SK-N-SH (cell line): Measurements from ENCODE around the gene OR2A14. TPM values are rescaled to one million over a fixed set of nuclear protein-coding genes. Genes with fewer than 3 reads are reported as not detected.

Experiments used
- CTCF ChIA-PET: fragments of 300-600, 350-600 bp; formaldehyde crosslinking; extraction: SDS; loops from one replicate; lab custom pipeline; 2021; lab: Yijun Ruan, JAX
- POLR2A ChIA-PET: fragments of 350-600 bp; sonication (Branson Sonifier 250); formaldehyde crosslinking; extraction: SDS; loops from one replicate; lab custom pipeline; 2020; ENCODE audit warnings: antibody characterized with exemption, inconsistent platforms; lab: Yijun Ruan, JAX
- DNase-seq: peaks from one replicate; pipeline ENCODE4 v3.0.0; 2012
- H2AFZ ChIP-seq: fragments of 200-600 bp; sonication (generic); 2 replicates; pipeline ENCODE4 v1.8.1; 2016; ENCODE audit warnings: antibody characterized with exemption, mild to moderate bottlenecking, low read depth
- H3F3A ChIP-seq: fragments of 200-600 bp; sonication (generic); replicated peaks from 2 replicates; pipeline ENCODE3; 2016; ENCODE audit warnings: antibody characterized with exemption, mild to moderate bottlenecking; ENCODE audit not compliant: insufficient read depth
- H3K27ac ChIP-seq, 2 experiments: fragments of 200-500 bp in 1 of 2; fragments of 200-600 bp in 1 of 2; sonication (Bioruptor generic) in 1 of 2; sonication (generic), shearing (Covaris generic) in 1 of 2; 2 replicates each; pipeline versions ENCODE4 v1.5.1 to v1.6.1; 2014 to 2016; ENCODE audit warnings: low read depth in 2 of 2, inconsistent platforms in 1 of 2, low read length in 1 of 2, mild to moderate bottlenecking in 1 of 2, mixed read lengths in 1 of 2
- H3K27me3 ChIP-seq: fragments of 200-600 bp; sonication (generic), shearing (Covaris generic); 2 replicates; pipeline ENCODE4 v1.6.1; 2016; ENCODE audit warnings: mixed run types; ENCODE audit not compliant: insufficient read depth
- H3K36me3 ChIP-seq, 2 experiments: fragments of 200-500 bp in 1 of 2; fragments of 200-600 bp in 1 of 2; sonication (Bioruptor generic) in 1 of 2; sonication (generic) in 1 of 2; replicated peaks in 1 of 2; 2 replicates each; pipeline versions ENCODE3 to v1.5.1; 2014 to 2016; ENCODE audit warnings: low read length in 1 of 2, mild to moderate bottlenecking in 1 of 2; ENCODE audit not compliant: insufficient read depth in 2 of 2, control insufficient read depth in 1 of 2
- H3K4me1 ChIP-seq, 2 experiments: fragments of 200-500 bp in 1 of 2; fragments of 200-600 bp in 1 of 2; sonication (Bioruptor generic) in 1 of 2; sonication (generic), shearing (Covaris generic) in 1 of 2; 2 replicates each; pipeline versions ENCODE4 v1.5.1 to v1.6.1; 2014 to 2016; ENCODE audit warnings: low read depth in 1 of 2, low read length in 1 of 2, mixed run types in 1 of 2; ENCODE audit not compliant: insufficient read depth in 2 of 2, control insufficient read depth in 1 of 2
- H3K4me2 ChIP-seq: fragments of 200-600 bp; sonication (generic), shearing (Covaris generic); 2 replicates; pipeline ENCODE4 v1.6.1; 2017; ENCODE audit warnings: mixed run types
- H3K4me3 ChIP-seq, 2 experiments: fragments of 200-500 bp in 1 of 2; fragments of 200-600 bp in 1 of 2; sonication (Bioruptor generic) in 1 of 2; sonication (generic), shearing (Covaris generic) in 1 of 2; 2 replicates each; pipeline versions ENCODE4 v1.5.1 to v1.8.1; 2014 to 2016; ENCODE audit warnings: low read depth in 2 of 2, inconsistent platforms in 1 of 2, low read length in 1 of 2, mild to moderate bottlenecking in 1 of 2, mixed read lengths in 1 of 2, moderate library complexity in 1 of 2
- H3K79me2 ChIP-seq: fragments of 200-600 bp; sonication (generic); 2 replicates; pipeline ENCODE4 v1.8.1; 2017; ENCODE audit warnings: mild to moderate bottlenecking; ENCODE audit not compliant: insufficient read depth
- H3K9ac ChIP-seq: fragments of 200-600 bp; sonication (generic); 2 replicates; pipeline ENCODE4 v1.6.1; 2017; ENCODE audit warnings: mixed run types
- H3K9me2 ChIP-seq: fragments of 200-600 bp; sonication (generic); 2 replicates; pipeline ENCODE4 v1.6.1; 2017; ENCODE audit warnings: mixed run types
- H3K9me3 ChIP-seq: fragments of 200-600 bp; sonication (generic); 2 replicates; pipeline ENCODE4 v1.6.1; 2017; ENCODE audit warnings: mixed run types, mild to moderate bottlenecking, moderate library complexity
- H4K20me1 ChIP-seq: fragments of 200-600 bp; sonication (generic); 2 replicates; pipeline ENCODE4 v1.6.1; 2017; ENCODE audit warnings: mild to moderate bottlenecking, mixed run types; ENCODE audit not compliant: insufficient read depth
- ELF1 ChIP-seq: IDR thresholded peaks from 2 replicates; pipeline ENCODE4 v1.4.0; 2012
- EP300 ChIP-seq, 2 experiments: IDR thresholded peaks; 2 replicates each; pipeline versions ENCODE4 v1.4.0 to v1.6.1; 2012; ENCODE audit warnings: borderline replicate concordance in 1 of 2, low read depth in 1 of 2, low read length in 1 of 2
- EZH2phosphoT487 ChIP-seq: fragments of 200-600 bp; sonication (generic); IDR thresholded peaks from 2 replicates; pipeline ENCODE4 v1.6.1; 2017; ENCODE audit warnings: low read depth, mixed run types, mild to moderate bottlenecking, antibody characterized with exemption, moderate library complexity, borderline replicate concordance
- FOSL2 ChIP-seq: IDR thresholded peaks from 2 replicates; pipeline ENCODE4 v1.4.0; 2012; ENCODE audit warnings: low read depth, mild to moderate bottlenecking, moderate library complexity, borderline replicate concordance
- FOXM1 ChIP-seq: IDR thresholded peaks from 2 replicates; pipeline ENCODE4 v1.4.0; 2012; ENCODE audit warnings: low read depth, mild to moderate bottlenecking
- GATA2 ChIP-seq: sonication (generic); formaldehyde crosslinking; IDR thresholded peaks from 2 replicates; pipeline ENCODE4 v1.5.0; 2020; ENCODE audit warnings: mild to moderate bottlenecking, missing genetic modification reagents
- JUND ChIP-seq: IDR thresholded peaks from 2 replicates; pipeline ENCODE4 v1.4.0; 2012
- MAX ChIP-seq: IDR thresholded peaks from 2 replicates; pipeline ENCODE4 v1.4.0; 2012; ENCODE audit warnings: low read depth
- MXI1 ChIP-seq: IDR thresholded peaks from 2 replicates; pipeline ENCODE4 v1.6.1; 2012; ENCODE audit warnings: mild to moderate bottlenecking, low read depth, low read length, improper control_type of control experiment
- NRF1 ChIP-seq: IDR thresholded peaks from 2 replicates; pipeline ENCODE4 v1.6.1; 2012; ENCODE audit warnings: low read depth, mild to moderate bottlenecking, low read length
- PBX3 ChIP-seq: IDR thresholded peaks from 2 replicates; pipeline ENCODE4; 2012
- POLR2AphosphoS5 ChIP-seq: IDR thresholded peaks from 2 replicates; pipeline ENCODE4 v1.6.1; 2012; ENCODE audit warnings: low read depth, low read length
- RCOR1 ChIP-seq: fragments of 150-350 bp; IDR thresholded peaks from 2 replicates; pipeline ENCODE4 v1.6.1; 2017; ENCODE audit warnings: antibody characterized with exemption, low read length
- RFX5 ChIP-seq: IDR thresholded peaks from 2 replicates; pipeline ENCODE4 v1.6.1; 2012; ENCODE audit warnings: mild to moderate bottlenecking, improper control_type of control experiment, low read length
- RXRA ChIP-seq: IDR thresholded peaks from 2 replicates; pipeline ENCODE4 v1.4.0; 2012; ENCODE audit warnings: low read depth, mild to moderate bottlenecking, borderline replicate concordance
- SIN3A ChIP-seq: IDR thresholded peaks from 2 replicates; pipeline ENCODE4 v1.6.1; 2012; ENCODE audit warnings: low read depth, mild to moderate bottlenecking, low read length, moderate library complexity, borderline replicate concordance
- SMC3 ChIP-seq: IDR thresholded peaks from 2 replicates; pipeline ENCODE4 v1.6.1; 2012; ENCODE audit warnings: low read depth, low read length, improper control_type of control experiment
- YY1 ChIP-seq: IDR thresholded peaks from 2 replicates; pipeline ENCODE4 v1.4.0; 2012; ENCODE audit warnings: low read depth, mild to moderate bottlenecking
- WGBS: methylation state at CpG from one replicate; pipeline ENCODE4 v1.1.6; 2017; ENCODE audit warnings: low lambda C conversion rate; 5-methylcytosine and 5-hydroxymethylcytosine counted together
- polyA plus RNA-seq, 3 experiments: library from polyadenylated mRNA; depleted of rRNA; stranded (reverse); fragments of >200 nt; gene quantifications; 2 replicates each; pipeline ENCODE4 v1.2.3, GENCODE V29; 2012
- TF ChIP-seq, protein P1 (sequence below): fragments of 200-600 bp; sonication (generic); IDR thresholded peaks from 2 replicates; pipeline ENCODE4 v1.6.1; 2017; ENCODE audit warnings: antibody characterized with exemption, mild to moderate bottlenecking, moderate library complexity
- TF ChIP-seq, protein P2 (sequence below): fragments of 150-350 bp; IDR thresholded peaks from 2 replicates; pipeline ENCODE4 v1.6.1; 2017; ENCODE audit warnings: antibody characterized with exemption, low read length, low read depth, borderline replicate concordance

The OR2A14 gene
- polyA plus RNA-seq, 1 of the 3 experiments (the other 2 are of a cell fraction): not detected

- H3K36me3 ChIP-seq: no peaks in the 10 kb centered on the region
- POLR2A ChIA-PET: no interaction called here
- CTCF ChIA-PET: interaction anchor here (0.8 kb wide), 1 partner anchor 23 kb away, joined by 3 read pairs; no protein-coding TSS in a partner anchor
Measured at GRCh38 chr7:144105211-144105610, 17.8 kb upstream of the OR2A14 start.

GRCh38 chr7:144109283-144109682 is 13.7 kb upstream of the OR2A14 start, which contains the start of gene OR2A2:
Gene OR2A2, plus strand, starts transcription at chr7:144109583. Its CDS starts 0 bp downstream, at chr7:144109583.
- Histone ChIP-seq H3K4me3 (no peak within 1 kb of the TSS), H3K4me1 (no peaks in the 10 kb centered on the region), H4K20me1 (no peaks in the 10 kb centered on the region), H3K27me3 (no peaks in the 10 kb centered on the region; the same call in 1 of the 2 replicates), H3F3A (no peaks in the 10 kb centered on the region), H3K79me2 (no peaks in the 10 kb centered on the region), H3K4me2 (no peak within 1 kb of the TSS), H3K9me3 (no peaks in the 10 kb centered on the region), H3K36me3 (no peaks in the 10 kb centered on the region), H2AFZ (no peak within 1 kb of the TSS), H3K9me2 (no peaks in the 10 kb centered on the region), H3K27ac (no peak within 1 kb of the TSS), H3K9ac (no peak within 1 kb of the TSS)
- POLR2A ChIA-PET: no interaction called here
- TF ChIP-seq SMC3 (no peak), FOSL2 (no peak), RXRA (no peak), SIN3A (no peak), FOXM1 (no peak), MAX (no peak)
- TF ChIP-seq, protein P1, sequence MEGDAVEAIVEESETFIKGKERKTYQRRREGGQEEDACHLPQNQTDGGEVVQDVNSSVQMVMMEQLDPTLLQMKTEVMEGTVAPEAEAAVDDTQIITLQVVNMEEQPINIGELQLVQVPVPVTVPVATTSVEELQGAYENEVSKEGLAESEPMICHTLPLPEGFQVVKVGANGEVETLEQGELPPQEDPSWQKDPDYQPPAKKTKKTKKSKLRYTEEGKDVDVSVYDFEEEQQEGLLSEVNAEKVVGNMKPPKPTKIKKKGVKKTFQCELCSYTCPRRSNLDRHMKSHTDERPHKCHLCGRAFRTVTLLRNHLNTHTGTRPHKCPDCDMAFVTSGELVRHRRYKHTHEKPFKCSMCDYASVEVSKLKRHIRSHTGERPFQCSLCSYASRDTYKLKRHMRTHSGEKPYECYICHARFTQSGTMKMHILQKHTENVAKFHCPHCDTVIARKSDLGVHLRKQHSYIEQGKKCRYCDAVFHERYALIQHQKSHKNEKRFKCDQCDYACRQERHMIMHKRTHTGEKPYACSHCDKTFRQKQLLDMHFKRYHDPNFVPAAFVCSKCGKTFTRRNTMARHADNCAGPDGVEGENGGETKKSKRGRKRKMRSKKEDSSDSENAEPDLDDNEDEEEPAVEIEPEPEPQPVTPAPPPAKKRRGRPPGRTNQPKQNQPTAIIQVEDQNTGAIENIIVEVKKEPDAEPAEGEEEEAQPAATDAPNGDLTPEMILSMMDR: no peak
- 0% methylated on average over 2 of the region's 2 CpGs for WGBS
- CTCF ChIA-PET: no interaction called here
- DNase-seq: no peak

More at GRCh38 chr7:144105211-144105610, 17.8 kb upstream of the OR2A14 start:
- H3K4me2 ChIP-seq: no peak overlapping the region
- H3K27me3 ChIP-seq: no peaks in the 10 kb centered on the region; the same call in 1 of the 2 replicates
- no peaks in the 10 kb centered on the region for H3K9me3 ChIP-seq
- no peaks in the 10 kb centered on the region for H3K9me2 ChIP-seq
- H3K9ac ChIP-seq: no peak overlapping the region
- H3F3A ChIP-seq: no peaks in the 10 kb centered on the region
- no peaks in the 10 kb centered on the region for H3K4me1 ChIP-seq
- no peak overlapping the region for H3K27ac ChIP-seq
- H2AFZ ChIP-seq: no peak overlapping the region
- no peak for TF ChIP-seq NRF1
- no peak for TF ChIP-seq YY1
- TF ChIP-seq, protein P2, sequence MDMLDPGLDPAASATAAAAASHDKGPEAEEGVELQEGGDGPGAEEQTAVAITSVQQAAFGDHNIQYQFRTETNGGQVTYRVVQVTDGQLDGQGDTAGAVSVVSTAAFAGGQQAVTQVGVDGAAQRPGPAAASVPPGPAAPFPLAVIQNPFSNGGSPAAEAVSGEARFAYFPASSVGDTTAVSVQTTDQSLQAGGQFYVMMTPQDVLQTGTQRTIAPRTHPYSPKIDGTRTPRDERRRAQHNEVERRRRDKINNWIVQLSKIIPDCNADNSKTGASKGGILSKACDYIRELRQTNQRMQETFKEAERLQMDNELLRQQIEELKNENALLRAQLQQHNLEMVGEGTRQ: no peak
- no peak for TF ChIP-seq EP300 (IDR thresholded peaks at IDR 0.05; ENCODE audit: borderline replicate concordance in 1 of 2, low read depth in 1 of 2, low read length in 1 of 2)
- TF ChIP-seq POLR2AphosphoS5: no peak
- no peak for TF ChIP-seq PBX3
- TF ChIP-seq GATA2 (CRISPR knock-in tag): no peak
- TF ChIP-seq EZH2phosphoT487: no peak
- TF ChIP-seq RXRA: no peak
- TF ChIP-seq RFX5: no peak
- TF ChIP-seq MXI1: no peak
- TF ChIP-seq JUND: no peak
- no peak for TF ChIP-seq FOSL2
- no peak for TF ChIP-seq ELF1
- no peak for TF ChIP-seq RCOR1
- H4K20me1 ChIP-seq: no peaks in the 10 kb centered on the region
- H3K4me3 ChIP-seq: no peak overlapping the region
- no peak for DNase-seq
- H3K79me2 ChIP-seq: no peaks in the 10 kb centered on the region
